Neuronal stem cell (in vitro differentiated cells): ENCODE data around the gene ZNF581.

Experiments
- DNase-seq: peaks from one replicate; pipeline ENCODE4 v3.0.0-alpha.2; 2013; ENCODE audit warnings: low spot score
- H2AFZ ChIP-seq: one replicate; pipeline ENCODE4 v1.6.1; 2013; ENCODE audit warnings: mild to moderate bottlenecking, low read length, inconsistent platforms
- H2AK5ac ChIP-seq: 2 replicates; pipeline ENCODE4 v1.6.1; 2013; ENCODE audit warnings: low read depth, mild to moderate bottlenecking, inconsistent platforms, low read length, moderate library complexity, mixed read lengths
- H2BK120ac ChIP-seq: 2 replicates; pipeline ENCODE4 v1.6.1; 2013; ENCODE audit warnings: low read depth, mild to moderate bottlenecking, inconsistent platforms, low read length, moderate library complexity, mixed read lengths
- H2BK12ac ChIP-seq: one replicate; pipeline ENCODE4 v1.6.1; 2013; ENCODE audit warnings: low read length, inconsistent platforms
- H2BK15ac ChIP-seq: 2 replicates; pipeline ENCODE4 v1.6.1; 2013; ENCODE audit warnings: mild to moderate bottlenecking, low read length, inconsistent platforms, mixed read lengths
- H2BK5ac ChIP-seq: one replicate; pipeline ENCODE4 v1.6.1; 2013; ENCODE audit warnings: inconsistent platforms, mild to moderate bottlenecking, low read length, moderate library complexity
- H3K14ac ChIP-seq: one replicate; pipeline ENCODE4 v1.6.1; 2013; ENCODE audit warnings: low read length, inconsistent platforms
- H3K18ac ChIP-seq: 2 replicates; pipeline ENCODE4 v1.6.1; 2013; ENCODE audit warnings: low read length, inconsistent platforms
- H3K23ac ChIP-seq: 2 replicates; pipeline ENCODE4 v1.6.1; 2013; ENCODE audit warnings: low read depth, mild to moderate bottlenecking, mixed read lengths, low read length, inconsistent platforms; ENCODE audit not compliant: poor library complexity
- H3K27ac ChIP-seq: replicated peaks from 3 replicates; pipeline ENCODE4 v1.5.1; 2013; ENCODE audit warnings: low read length, inconsistent platforms
- H3K27me3 ChIP-seq, 3 experiments: 2 replicates each; pipeline ENCODE4 v1.6.1; 2013; ENCODE audit warnings: low read length in 3 of 3, mild to moderate bottlenecking in 2 of 3, inconsistent platforms in 1 of 3, low read depth in 1 of 3, mixed read lengths in 1 of 3, moderate library complexity in 1 of 3; ENCODE audit not compliant: control insufficient read depth in 3 of 3, insufficient read depth in 3 of 3
- H3K36me3 ChIP-seq, 2 donors: replicated peaks in 1 of 2; 2 replicates each; pipeline ENCODE4 v1.6.1; 2013; ENCODE audit warnings: low read length in 2 of 2; ENCODE audit not compliant: control insufficient read depth in 2 of 2, insufficient read depth in 2 of 2
- H3K4ac ChIP-seq: 2 replicates; pipeline ENCODE4 v1.6.1; 2013; ENCODE audit warnings: inconsistent platforms, mild to moderate bottlenecking, low read length, moderate library complexity
- H3K4me1 ChIP-seq, 2 donors: 1 replicate in 1 of 2; 2 replicates in 1 of 2; pipeline ENCODE4 v1.6.1; 2013; ENCODE audit warnings: low read length in 2 of 2, low read depth in 1 of 2; ENCODE audit not compliant: control insufficient read depth in 2 of 2, insufficient read depth in 1 of 2
- H3K4me2 ChIP-seq: one replicate; pipeline ENCODE4 v1.6.1; 2013; ENCODE audit warnings: mild to moderate bottlenecking, low read length, inconsistent platforms; ENCODE audit not compliant: insufficient read depth, poor library complexity, severe bottlenecking
- H3K4me3 ChIP-seq, 2 donors: 2 replicates each; pipeline ENCODE4 v1.5.1; 2013; ENCODE audit warnings: low read length in 2 of 2, mild to moderate bottlenecking in 2 of 2, inconsistent platforms in 1 of 2, moderate library complexity in 1 of 2
- H3K79me1 ChIP-seq: one replicate; pipeline ENCODE4 v1.6.1; 2013; ENCODE audit warnings: low read depth, mild to moderate bottlenecking, inconsistent platforms, low read length, moderate library complexity
- H3K9ac ChIP-seq: one replicate; pipeline ENCODE4 v1.6.1; 2013; ENCODE audit warnings: mild to moderate bottlenecking, low read depth, low read length, inconsistent platforms; ENCODE audit not compliant: poor library complexity
- H3K9me3 ChIP-seq, 2 donors: replicated peaks in 1 of 2; 2 replicates each; pipeline versions ENCODE3 to v1.6.1; 2013; ENCODE audit warnings: low read length in 2 of 2, mild to moderate bottlenecking in 2 of 2, inconsistent platforms in 1 of 2, low read depth in 1 of 2, mixed read lengths in 1 of 2, moderate library complexity in 1 of 2; ENCODE audit not compliant: control insufficient read depth in 2 of 2, insufficient read depth in 1 of 2
- H4K8ac ChIP-seq: one replicate; pipeline ENCODE4 v1.6.1; 2013; ENCODE audit warnings: low read depth, mild to moderate bottlenecking, inconsistent platforms, low read length, moderate library complexity
- H4K91ac ChIP-seq: one replicate; pipeline ENCODE4 v1.6.1; 2013; ENCODE audit warnings: low read length, low read depth, mild to moderate bottlenecking, inconsistent platforms; ENCODE audit not compliant: poor library complexity
- WGBS, 2 donors: extraction: QIAGEN DNeasy Blood & Tissue Kit; methylation state at CpG; one replicate each; pipeline ENCODE4 v1.1.7; 2013; ENCODE audit warnings: missing lambda C conversion rate in 2 of 2, mixed read lengths in 1 of 2; ENCODE audit not compliant: insufficient read length in 2 of 2, insufficient replicate concordance in 1 of 2; ENCODE audit errors: extremely low coverage in 2 of 2; 5-methylcytosine and 5-hydroxymethylcytosine counted together

The ZNF581 gene

DNA sequence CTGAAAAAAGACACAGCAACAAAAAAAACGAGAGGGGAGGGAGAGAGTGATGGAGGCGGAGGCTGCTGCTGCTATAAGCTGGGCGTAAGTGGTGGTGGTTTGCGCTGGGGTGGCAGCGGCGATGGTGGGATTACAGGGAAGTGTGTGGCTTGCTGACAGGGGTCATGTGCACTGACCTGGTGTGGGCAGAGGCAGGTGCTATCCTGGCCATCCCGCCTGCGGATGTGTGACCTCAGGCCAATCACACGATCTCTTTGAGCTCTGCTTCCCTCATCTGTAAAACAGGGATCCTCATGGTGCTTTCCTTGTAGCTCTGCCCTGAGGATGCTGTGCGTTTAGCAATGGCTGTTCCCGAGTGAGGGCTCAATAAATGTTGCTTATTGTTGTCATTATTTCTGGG, 5.9 kb upstream of the ZNF581 start:
- Histone ChIP-seq H4K8ac (no peak overlapping the region), H3K27me3 (no peaks in the 10 kb centered on the region), H2AK5ac (no peak overlapping the region), H2BK12ac (no peak overlapping the region), H3K4me1 (peaks cover 17 to 18% of the 10 kb centered on the region in 2 donors), H3K36me3 (peaks cover 0 to 7% of the 10 kb centered on the region in 2 donors), H2BK120ac (no peak overlapping the region), H3K9ac (no peak overlapping the region), H3K4ac (no peak overlapping the region), H3K23ac (no peak overlapping the region), H2BK15ac (no peak overlapping the region), H3K14ac (no peak overlapping the region), H3K4me2 (no peak overlapping the region), H3K4me3 (no peak overlapping the region), H2AFZ (no peak overlapping the region), H3K18ac (no peak overlapping the region), H3K27ac (no peak overlapping the region), H2BK5ac (no peak overlapping the region), H4K91ac (no peak overlapping the region), H3K79me1 (peaks cover 30% of the 10 kb centered on the region), H3K9me3 (no peaks in the 10 kb centered on the region)
- WGBS, 2 donors, result no CpG with 5 or more reads among the region's 11 CpGs
- DNase-seq, result no peak

DNA sequence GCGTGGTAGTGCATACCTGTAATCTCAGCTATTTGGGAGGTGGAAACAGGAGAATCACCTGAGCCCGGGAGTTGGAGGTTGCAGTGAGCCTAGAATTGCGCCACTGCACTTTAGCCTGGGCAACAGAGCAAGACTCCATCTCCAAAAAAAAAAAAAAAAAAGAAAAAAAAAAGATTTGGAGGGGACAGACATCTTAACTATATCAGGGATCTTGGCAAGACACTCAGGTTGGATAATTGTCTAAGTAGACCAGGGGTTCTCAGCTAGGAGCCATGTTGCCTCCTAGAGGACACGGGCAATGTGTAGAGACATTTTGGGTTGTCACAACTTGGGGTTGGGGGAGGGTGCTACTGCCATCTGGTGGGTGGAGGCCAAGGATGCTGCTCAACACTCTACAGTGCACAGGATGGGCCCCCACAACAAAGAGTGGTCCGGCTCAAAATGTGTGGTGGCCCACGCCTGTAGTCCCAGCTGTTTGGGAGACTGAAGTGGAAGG, 4.5 kb upstream of the ZNF581 start:
- Histone ChIP-seq H2BK5ac (no peak overlapping the region), H3K27me3 (no peaks in the 10 kb centered on the region), H2BK12ac (no peak overlapping the region), H3K27ac (no peak overlapping the region), H3K79me1 (peaks cover 39% of the 10 kb centered on the region), H3K9ac (no peak overlapping the region), H2AFZ (no peak overlapping the region), H3K4me3 (no peak overlapping the region), H3K23ac (no peak overlapping the region), H2AK5ac (peak overlapping the region; percentile 25), H3K4me1 (peaks cover 23 to 26% of the 10 kb centered on the region in 2 donors), H3K36me3 (peaks cover 2 to 7% of the 10 kb centered on the region in 2 donors), H3K14ac (no peak overlapping the region), H4K8ac (no peak overlapping the region), H2BK120ac (peak overlapping the region; percentile 28), H2BK15ac (no peak overlapping the region), H4K91ac (no peak overlapping the region), H3K18ac (no peak overlapping the region), H3K9me3 (no peaks in the 10 kb centered on the region), H3K4ac (no peak overlapping the region), H3K4me2 (no peak overlapping the region)
- no peak for DNase-seq
- no CpG with 5 or more reads among the region's 6 CpGs for WGBS, 2 donors

DNA sequence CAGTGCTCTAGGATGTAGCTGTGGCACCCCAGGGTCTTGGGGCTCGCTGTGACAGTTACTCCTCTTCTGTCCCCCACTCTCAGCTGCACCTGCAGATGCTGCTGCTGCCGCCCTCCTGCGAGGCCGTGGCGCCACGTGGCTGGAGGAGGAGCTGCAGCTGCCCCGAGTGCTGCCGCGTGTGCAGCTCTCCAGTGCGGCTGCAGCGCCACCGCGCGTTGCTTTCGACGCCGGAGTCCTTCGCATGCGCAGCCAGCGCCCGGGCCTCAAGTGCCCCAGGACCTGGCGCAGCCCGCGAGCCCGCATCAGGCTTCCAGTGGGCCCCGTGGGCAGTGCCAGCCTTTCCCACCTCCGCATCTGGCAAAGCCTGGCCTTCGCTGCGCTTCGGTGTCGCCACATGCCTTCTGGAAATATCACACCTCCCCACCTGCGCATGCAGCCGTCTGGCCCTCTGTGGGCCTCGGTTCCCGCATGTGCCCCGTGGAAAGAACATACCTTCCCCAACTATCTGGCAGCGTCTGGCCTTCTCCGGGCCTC, 3.3 kb upstream of the ZNF581 start:
- no CpG with 5 or more reads among the region's 38 CpGs for WGBS, 2 donors
- peaks cover 46% of the 10 kb centered on the region for H3K79me1 ChIP-seq
- no peak overlapping the region for H2BK12ac ChIP-seq
- peak overlapping the region; percentile 92 for H3K9ac ChIP-seq
- H3K14ac ChIP-seq, result no peak overlapping the region
- peak overlapping the region; percentile 93 for H3K4ac ChIP-seq
- no peaks in the 10 kb centered on the region for H3K9me3 ChIP-seq
- peak overlapping the region; percentile 92 for H4K91ac ChIP-seq
- H3K23ac ChIP-seq, result peak overlapping the region; percentile 98
- H4K8ac ChIP-seq, result peak overlapping the region; percentile 70
- peak overlapping the region; percentile 86 to 94 for H3K4me3 ChIP-seq
- peaks cover 10 to 15% of the 10 kb centered on the region in 2 donors for H3K36me3 ChIP-seq
- peak overlapping the region; percentile 91 for H2BK120ac ChIP-seq
- H2BK5ac ChIP-seq, result no peak overlapping the region
- peak overlapping the region; percentile 45 for H2BK15ac ChIP-seq
- H3K27me3 ChIP-seq, result no peaks in the 10 kb centered on the region
- H2AK5ac ChIP-seq, result peak overlapping the region; percentile 98
- peak overlapping the region; percentile 79 for H3K27ac ChIP-seq
- peak overlapping the region; percentile 88 for H2AFZ ChIP-seq
- peak overlapping the region; percentile 93 for H3K4me2 ChIP-seq
- no peak for DNase-seq
- peaks cover 27 to 30% of the 10 kb centered on the region in 2 donors for H3K4me1 ChIP-seq
- H3K18ac ChIP-seq, result peak overlapping the region; percentile 90

- H2BK12ac ChIP-seq, result no peak within 1 kb of the TSS
- H3K27me3 ChIP-seq, result no peaks in the 10 kb centered on the region
- peak within 1 kb of the TSS; percentile 93 for H3K4ac ChIP-seq
- H3K9ac ChIP-seq, result peak within 1 kb of the TSS; percentile 92
- H3K14ac ChIP-seq, result peak within 1 kb of the TSS; percentile 14
- peak within 1 kb of the TSS; percentile 88 for H2AFZ ChIP-seq
- H2BK5ac ChIP-seq, result peak within 1 kb of the TSS; percentile 94
- peaks cover 41% of the 10 kb centered on the region for H3K79me1 ChIP-seq
- peak within 1 kb of the TSS; percentile 91 for H2BK120ac ChIP-seq
- H2BK15ac ChIP-seq, result peak within 1 kb of the TSS; percentile 75
- H3K4me2 ChIP-seq, result peak within 1 kb of the TSS; percentile 93
- peak within 1 kb of the TSS; percentile 70 for H4K8ac ChIP-seq
- H2AK5ac ChIP-seq, result peak within 1 kb of the TSS; percentile 98
- WGBS, 2 donors, result no CpG with 5 or more reads among the region's 89 CpGs
- H3K9me3 ChIP-seq, result no peaks in the 10 kb centered on the region
- H4K91ac ChIP-seq, result peak within 1 kb of the TSS; percentile 92
- H3K36me3 ChIP-seq, result peaks cover 15 to 22% of the 10 kb centered on the region in 2 donors
- H3K18ac ChIP-seq, result peak within 1 kb of the TSS; percentile 97
- H3K4me1 ChIP-seq, result peaks cover 23 to 24% of the 10 kb centered on the region in 2 donors
- H3K23ac ChIP-seq, result peak within 1 kb of the TSS; percentile 98
- H3K4me3 ChIP-seq, result peak within 1 kb of the TSS; percentile 86 to 94
- H3K27ac ChIP-seq, result peak within 1 kb of the TSS; percentile 79
- DNase-seq, result peak; percentile 65
Observed at GRCh38 chr19:55640577-55641425, 2.6 kb upstream of the ZNF581 start, which contains the start of gene ZNF580. Gene ZNF580 (plus strand): TSS chr19:55641002. CDS start chr19:55642509, 1,507 bp downstream.
